IMR-90 (cell line): ENCODE data around the gene NRCAM. TPM values are rescaled to one million over a fixed set of nuclear protein-coding genes. Genes with fewer than 3 reads are reported as not detected.

Source experiments
- ATAC-seq: fragments of 200-7000 bp; cut with Tn5 transposase; 2 replicates; pipeline ENCODE4 v1.9.1; 2020; ENCODE audit warnings: low read depth, mild to moderate bottlenecking, moderate library complexity
- BruUV-seq: library from RNA; stranded (reverse); fragments of 400-500 nt; replicated peaks from 2 replicates; lab custom pipeline; 2021; lab: Mats Ljungman, UMichigan
- CTCF ChIA-PET: fragments of 300-600 bp; formaldehyde crosslinking; extraction: SDS; loops from one replicate; lab custom pipeline; 2021; ENCODE audit warnings: antibody characterized with exemption; lab: Yijun Ruan, JAX
- POLR2A ChIA-PET: fragments of 300-600 bp; sonication (Branson Sonifier 250); formaldehyde crosslinking; loops from one replicate; lab custom pipeline; 2022; ENCODE audit warnings: antibody characterized with exemption; ENCODE audit not compliant: unreplicated experiment; lab: Charles Lee
- DNase-seq: peaks from one replicate; pipeline ENCODE4 v3.0.0; 2013
- H2AFZ ChIP-seq: replicated peaks from 2 replicates; pipeline ENCODE3; 2013; ENCODE audit warnings: low read length, mild to moderate bottlenecking; ENCODE audit not compliant: poor library complexity
- H2AK5ac ChIP-seq: 2 replicates; pipeline ENCODE4 v1.6.1; 2013; ENCODE audit warnings: low read depth, low read length, inconsistent platforms
- H2AK9ac ChIP-seq: replicated peaks from 2 replicates; pipeline ENCODE3; 2013; ENCODE audit warnings: mild to moderate bottlenecking, low read depth, low read length, moderate library complexity; ENCODE audit not compliant: poor library complexity
- H2BK120ac ChIP-seq: 2 replicates; pipeline ENCODE4 v1.6.1; 2013; ENCODE audit warnings: low read depth, low read length, inconsistent platforms
- H2BK15ac ChIP-seq: 3 replicates; pipeline ENCODE4 v1.6.1; 2013; ENCODE audit warnings: low read depth, low read length, inconsistent platforms
- H2BK20ac ChIP-seq: 2 replicates; pipeline ENCODE4 v1.6.1; 2013; ENCODE audit warnings: low read depth, mild to moderate bottlenecking, inconsistent platforms, low read length, moderate library complexity
- H2BK5ac ChIP-seq: 2 replicates; pipeline ENCODE4 v1.6.1; 2013; ENCODE audit warnings: mild to moderate bottlenecking, low read depth, low read length, inconsistent platforms; ENCODE audit not compliant: poor library complexity, severe bottlenecking
- H3K14ac ChIP-seq: replicated peaks from 2 replicates; pipeline ENCODE4 v1.6.1; 2013; ENCODE audit warnings: low read depth, low read length, inconsistent platforms
- H3K18ac ChIP-seq: 2 replicates; pipeline ENCODE4 v1.6.1; 2013; ENCODE audit warnings: low read depth, low read length, control low read depth
- H3K23ac ChIP-seq: 2 replicates; pipeline ENCODE4 v1.6.1; 2013; ENCODE audit warnings: low read depth, low read length, inconsistent platforms
- H3K27ac ChIP-seq: 2 replicates; pipeline ENCODE4 v1.5.1; 2013; ENCODE audit warnings: mild to moderate bottlenecking, control low read depth, low read length; ENCODE audit not compliant: insufficient read depth
- H3K27me3 ChIP-seq: 2 replicates; pipeline ENCODE4 v1.6.1; 2013; ENCODE audit warnings: low read length; ENCODE audit not compliant: control insufficient read depth, insufficient read depth
- H3K36me3 ChIP-seq: 2 replicates; pipeline ENCODE4 v1.6.1; 2013; ENCODE audit warnings: low read length, mixed read lengths; ENCODE audit not compliant: control insufficient read depth, insufficient read depth
- H3K4ac ChIP-seq: 2 replicates; pipeline ENCODE4 v1.6.1; 2013; ENCODE audit warnings: low read depth, low read length, inconsistent platforms
- H3K4me1 ChIP-seq: 2 replicates; pipeline ENCODE4 v1.6.1; 2013; ENCODE audit warnings: low read length, mixed read lengths; ENCODE audit not compliant: control insufficient read depth, insufficient read depth
- H3K4me2 ChIP-seq: 2 replicates; pipeline ENCODE4 v1.6.1; 2013; ENCODE audit warnings: low read depth, mild to moderate bottlenecking, control low read depth, low read length, moderate library complexity
- H3K4me3 ChIP-seq: 2 replicates; pipeline ENCODE4 v1.5.1; 2013; ENCODE audit warnings: low read depth, mild to moderate bottlenecking, control low read depth, low read length, moderate library complexity; ENCODE audit not compliant: insufficient read depth
- H3K56ac ChIP-seq: 2 replicates; pipeline ENCODE4 v1.6.1; 2013; ENCODE audit warnings: low read length, inconsistent platforms; ENCODE audit not compliant: insufficient read depth; ENCODE audit errors: extremely low read depth
- H3K79me1 ChIP-seq, 2 experiments: 2 replicates each; pipeline ENCODE4 v1.6.1; 2013; ENCODE audit warnings: low read length in 2 of 2, inconsistent platforms in 1 of 2, low read depth in 1 of 2
- H3K9ac ChIP-seq: 2 replicates; pipeline ENCODE4 v1.6.1; 2013; ENCODE audit warnings: low read depth, low read length, control low read depth
- H3K9me1 ChIP-seq: 2 replicates; pipeline ENCODE4 v1.6.1; 2013; ENCODE audit warnings: low read length, inconsistent platforms; ENCODE audit not compliant: insufficient read depth
- H3K9me3 ChIP-seq: 2 replicates; pipeline ENCODE4 v1.6.1; 2013; ENCODE audit warnings: low read length; ENCODE audit not compliant: control insufficient read depth, insufficient read depth
- H4K20me1 ChIP-seq: 2 replicates; pipeline ENCODE4 v1.6.1; 2013; ENCODE audit warnings: low read length, inconsistent platforms; ENCODE audit not compliant: insufficient read depth
- H4K5ac ChIP-seq: 2 replicates; pipeline ENCODE4 v1.6.1; 2013; ENCODE audit warnings: mild to moderate bottlenecking, low read depth, low read length, control low read depth
- H4K8ac ChIP-seq, 2 experiments: 2 replicates each; pipeline ENCODE4 v1.6.1; 2013; ENCODE audit warnings: low read depth in 2 of 2, low read length in 2 of 2, control low read depth in 1 of 2, inconsistent platforms in 1 of 2
- H4K91ac ChIP-seq: 2 replicates; pipeline ENCODE4 v1.6.1; 2013; ENCODE audit warnings: low read depth, low read length, inconsistent platforms; ENCODE audit not compliant: insufficient read depth
- CTCF ChIP-seq: conservative IDR thresholded peaks from 2 replicates; pipeline ENCODE4 v1.5.1; 2012; ENCODE audit warnings: mild to moderate bottlenecking, low read depth, low read length, improper control_type of control experiment
- MAFK ChIP-seq: IDR thresholded peaks from 2 replicates; pipeline ENCODE4 v1.6.1; 2012; ENCODE audit warnings: low read depth, low read length, improper control_type of control experiment
- NFE2L2 ChIP-seq: fragments of 150-350 bp; IDR thresholded peaks from 2 replicates; pipeline ENCODE4 v1.6.1; 2016; ENCODE audit warnings: low read depth, mild to moderate bottlenecking, low read length
- POLR2A ChIP-seq: IDR thresholded peaks from 2 replicates; pipeline ENCODE4 v1.6.1; 2012; ENCODE audit warnings: mild to moderate bottlenecking, low read depth, low read length
- RAD21 ChIP-seq: IDR thresholded peaks from 2 replicates; pipeline ENCODE4 v1.6.1; 2012; ENCODE audit warnings: low read length, improper control_type of control experiment
- RCOR1 ChIP-seq: IDR thresholded peaks from 2 replicates; pipeline ENCODE4 v1.6.1; 2012; ENCODE audit warnings: mild to moderate bottlenecking, low read length, improper control_type of control experiment; ENCODE audit not compliant: insufficient replicate concordance
- RFX5 ChIP-seq: IDR thresholded peaks from 2 replicates; pipeline ENCODE4 v1.8.0; 2012; ENCODE audit warnings: low read depth, mild to moderate bottlenecking, low read length, moderate library complexity
- USF2 ChIP-seq: fragments of 150-350 bp; IDR thresholded peaks from 2 replicates; pipeline ENCODE4 v1.6.1; 2017; ENCODE audit warnings: mild to moderate bottlenecking, antibody characterized with exemption, low read length, low read depth
- WGBS, 2 experiments: methylation state at CpG; one replicate each; pipeline versions ENCODE4 v1.1.5 to v1.1.7; 2013; ENCODE audit warnings: missing lambda C conversion rate in 2 of 2; ENCODE audit not compliant: insufficient read length in 1 of 2; ENCODE audit errors: extremely low coverage in 2 of 2; 5-methylcytosine and 5-hydroxymethylcytosine counted together
- dilution Hi-C: fragments of 300-500 bp; cut with HindIII; formaldehyde crosslinking; loops from one replicate; pipeline ENCODE4 v1.14.3; 2018; ENCODE audit warnings: low sequenced_read_pairs; ENCODE audit not compliant: unreplicated experiment
- in situ Hi-C: fragments of 300-500 bp; cut with MboI; formaldehyde crosslinking; loops from 3 replicates; pipeline ENCODE4 v1.14.3; 2019; ENCODE audit warnings: low sequenced_read_pairs, inconsistent platforms, mixed read lengths
- intact Hi-C: fragments of 100-400 bp; cut with micrococcal nuclease; formaldehyde crosslinking; loops from 2 replicates; pipeline ENCODE4 v1.10.0; 2022
- polyA plus RNA-seq, 3 experiments: library from polyadenylated mRNA; depleted of rRNA; stranded (reverse); fragments of >200 nt; gene quantifications; 2 replicates each; pipeline ENCODE4 v1.2.3, GENCODE V29; 2012; ENCODE audit warnings: low replicate concordance in 1 of 3
- total RNA-seq: library from RNA; depleted of rRNA; stranded (reverse); fragments of >200 nt; gene quantifications from 2 replicates; pipeline ENCODE4 v1.2.3, GENCODE V29; 2012

NRCAM gene
- total and polyA plus RNA-seq, 2 of the 4 experiments (the other 2 are of a cell fraction), result 0.46 to 1.1 TPM

DNA sequence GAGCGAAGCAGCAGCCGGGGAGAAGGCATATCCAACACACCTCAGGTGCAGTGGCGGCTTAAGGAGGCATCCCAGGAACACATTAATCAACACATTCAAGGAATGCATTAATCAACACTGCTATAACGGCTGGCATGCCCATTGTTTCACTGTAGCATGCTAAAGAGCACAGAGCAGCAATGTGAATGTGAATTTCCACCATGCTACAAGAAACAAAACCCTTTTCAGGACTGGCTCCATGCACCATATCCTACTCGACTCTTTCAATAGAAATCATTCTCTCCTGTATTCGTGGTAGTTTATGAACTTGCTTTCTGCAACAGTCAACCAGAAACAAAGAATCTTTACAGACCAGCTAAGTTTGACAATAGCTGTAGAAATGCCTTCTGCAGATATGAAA is 149.0 kb downstream of the NRCAM start:
- no peak overlapping the region for H2BK20ac ChIP-seq
- no TSS peak for BruUV-seq

More for the DNA sequence above, 149.0 kb downstream of the NRCAM start:
- H3K36me3 ChIP-seq, result no peaks in the 10 kb centered on the region
- no CpG with 5 or more reads among the region's 6 CpGs for WGBS, 2 experiments
- H3K18ac ChIP-seq, result no peak overlapping the region
- H3K23ac ChIP-seq, result no peak overlapping the region
- H2AK5ac ChIP-seq, result no peak overlapping the region
- no peaks in the 10 kb centered on the region for H4K20me1 ChIP-seq
- no peaks in the 10 kb centered on the region for H3K27me3 ChIP-seq
- no peak overlapping the region for H4K5ac ChIP-seq
- POLR2A ChIA-PET, result no interaction called here
- H2AFZ ChIP-seq, result no peak overlapping the region
- H3K27ac ChIP-seq, result no peak overlapping the region
- ATAC-seq (no peak), DNase-seq (no peak)
- H3K9ac ChIP-seq, result no peak overlapping the region
- no peak overlapping the region for H3K4me2 ChIP-seq
- H3K56ac ChIP-seq, result no peak overlapping the region
- H3K79me1 ChIP-seq, result no peaks in the 10 kb centered on the region
- intact Hi-C loops (no loop called here), in situ Hi-C loops (no loop called here), dilution Hi-C loops (no loop called here)
- H2BK120ac ChIP-seq, result no peak overlapping the region
- H2BK15ac ChIP-seq, result no peak overlapping the region
- no peak overlapping the region for H2AK9ac ChIP-seq
- no peak overlapping the region for H3K14ac ChIP-seq
- H3K4me3 ChIP-seq, result no peak overlapping the region
- H3K4ac ChIP-seq, result no peak overlapping the region
- H3K9me3 ChIP-seq, result no peaks in the 10 kb centered on the region
- CTCF ChIA-PET, result no interaction called here
- no peak for TF ChIP-seq MAFK
- no peak for TF ChIP-seq RCOR1
- no peak for TF ChIP-seq POLR2A
- no peak for TF ChIP-seq CTCF
- TF ChIP-seq NFE2L2, result no peak
- no peak for TF ChIP-seq USF2
- TF ChIP-seq RAD21, result no peak
- TF ChIP-seq RFX5, result no peak
- no peak overlapping the region for H2BK5ac ChIP-seq
- no peaks in the 10 kb centered on the region for H3K4me1 ChIP-seq
- no peak overlapping the region for H4K8ac ChIP-seq
- no peak overlapping the region for H4K91ac ChIP-seq
- H3K9me1 ChIP-seq, result no peaks in the 10 kb centered on the region
